Ammon's horn (tissue), 1 donor: ENCODE results near the gene SKAP1.

ENCODE experiments used
- DNase-seq: peaks from one replicate; pipeline ENCODE4 v3.0.0-alpha.2; 2016; ENCODE audit warnings: low spot score

The SKAP1 gene

DNA sequence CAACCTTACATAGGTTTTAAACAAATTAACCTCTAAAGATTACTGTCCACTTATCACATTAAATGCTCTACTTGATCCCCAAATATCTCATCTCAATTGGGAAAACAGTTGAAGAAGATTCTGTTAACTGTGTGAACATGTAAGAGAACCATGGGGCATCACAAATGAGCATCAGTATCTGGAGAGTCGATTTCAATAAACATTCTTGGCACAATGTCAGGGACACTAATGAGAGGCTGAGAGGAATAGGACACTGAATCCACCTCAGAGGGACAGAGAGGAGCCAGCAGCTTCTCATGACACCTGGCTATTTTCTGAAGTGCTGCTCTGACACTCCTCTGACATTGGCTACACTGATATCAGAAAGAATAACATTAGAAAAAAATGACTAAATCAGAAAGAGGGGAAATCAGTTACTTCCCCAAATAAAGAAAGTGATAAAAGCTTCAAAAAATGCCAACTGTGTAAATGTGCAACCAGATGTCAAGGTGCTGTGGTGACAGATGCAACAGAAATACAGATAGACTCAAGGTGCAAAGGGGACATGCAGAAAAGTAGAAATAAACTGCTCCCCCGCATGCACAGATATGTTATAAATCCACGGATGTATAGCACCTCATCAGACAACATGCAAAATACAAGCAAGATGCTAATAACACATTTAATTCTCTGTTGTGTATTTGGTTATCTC lies 255.0 kb downstream of the SKAP1 start:
- DNase-seq: no peak

DNA sequence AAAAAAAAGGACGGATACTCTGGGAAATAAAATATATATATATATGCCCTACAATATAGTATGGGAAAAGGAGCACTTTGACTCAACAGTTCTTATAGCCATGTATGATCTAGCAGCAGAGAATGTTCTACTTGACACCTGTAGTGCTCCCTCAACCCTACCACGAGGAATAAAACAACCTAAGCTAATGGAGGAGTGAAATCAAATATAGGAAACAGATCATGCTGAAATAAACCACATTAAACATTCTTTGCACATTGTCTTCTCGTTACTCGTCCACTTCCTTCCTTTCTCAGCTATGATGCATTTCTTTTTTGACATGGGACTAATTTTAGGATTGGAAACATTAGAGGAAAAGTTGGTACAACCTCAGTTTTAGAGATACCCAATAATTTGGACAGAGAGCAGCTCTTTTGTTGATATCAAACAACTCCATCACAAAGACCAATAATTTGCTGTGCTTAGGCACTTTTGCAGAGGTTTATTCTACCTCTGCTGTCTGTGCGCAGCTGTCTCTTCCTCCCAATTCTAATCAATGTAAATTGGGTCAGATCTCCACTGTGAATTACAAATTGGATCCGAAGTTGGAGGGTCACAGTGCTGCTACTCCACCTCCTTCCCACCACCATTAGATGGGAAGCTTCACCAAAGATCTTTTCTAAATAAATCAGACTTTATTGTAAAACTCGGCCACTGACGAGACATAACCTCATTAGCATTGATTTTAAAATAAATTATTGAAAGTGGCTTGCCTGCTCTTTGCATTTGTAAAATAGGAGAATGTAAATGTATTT lies 256.6 kb downstream of the SKAP1 start:
- no peak for DNase-seq

GRCh38 chr17:48169926-48170325 lies 260.1 kb downstream of the SKAP1 start:
- no peak for DNase-seq

DNA sequence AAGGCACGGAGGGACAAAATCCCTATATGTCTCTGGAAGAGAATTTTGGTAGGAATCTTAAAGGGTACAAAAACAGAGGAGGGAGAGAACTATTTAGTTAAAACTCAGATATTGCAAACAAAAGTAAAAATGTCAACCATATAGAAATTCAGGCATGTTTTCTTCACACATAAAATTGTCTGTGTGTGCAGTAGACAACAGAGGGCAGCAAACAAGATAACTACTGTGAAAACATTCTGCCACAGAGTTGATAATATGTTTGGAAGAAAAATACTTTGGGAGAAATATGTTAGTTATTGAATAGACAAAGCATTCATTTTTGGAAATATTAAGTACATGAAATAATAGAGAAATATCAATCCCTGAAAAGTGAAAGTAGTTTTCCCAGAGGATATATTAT lies 266.2 kb downstream of the SKAP1 start:
- DNase-seq: no peak

DNA sequence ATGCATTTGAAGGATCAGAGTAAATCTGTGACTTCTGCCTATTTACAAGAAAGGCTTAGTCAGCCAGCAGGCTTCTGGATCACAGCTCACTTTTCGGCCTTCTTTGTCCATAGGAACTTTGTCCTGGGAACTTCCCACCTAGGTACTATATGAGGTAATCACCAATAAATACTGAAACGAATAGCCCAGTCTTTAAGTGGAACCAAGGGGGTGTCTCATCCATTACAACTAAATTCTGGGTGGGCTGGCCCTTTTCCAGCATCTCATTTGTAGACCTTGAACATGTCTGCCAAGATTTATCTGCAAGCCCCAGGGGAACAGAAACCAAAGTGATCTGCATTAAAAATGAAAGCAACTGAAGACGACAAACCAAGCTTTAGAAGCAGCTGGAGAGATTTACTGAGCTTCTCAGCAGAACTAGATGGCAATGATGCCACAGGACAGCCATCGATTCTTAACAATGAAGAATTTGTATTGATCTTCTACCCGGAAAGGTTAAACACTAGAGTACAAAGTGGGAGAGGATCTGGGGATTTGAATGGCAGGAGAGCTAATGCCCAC lies 267.0 kb downstream of the SKAP1 start:
- DNase-seq: no peak

DNA sequence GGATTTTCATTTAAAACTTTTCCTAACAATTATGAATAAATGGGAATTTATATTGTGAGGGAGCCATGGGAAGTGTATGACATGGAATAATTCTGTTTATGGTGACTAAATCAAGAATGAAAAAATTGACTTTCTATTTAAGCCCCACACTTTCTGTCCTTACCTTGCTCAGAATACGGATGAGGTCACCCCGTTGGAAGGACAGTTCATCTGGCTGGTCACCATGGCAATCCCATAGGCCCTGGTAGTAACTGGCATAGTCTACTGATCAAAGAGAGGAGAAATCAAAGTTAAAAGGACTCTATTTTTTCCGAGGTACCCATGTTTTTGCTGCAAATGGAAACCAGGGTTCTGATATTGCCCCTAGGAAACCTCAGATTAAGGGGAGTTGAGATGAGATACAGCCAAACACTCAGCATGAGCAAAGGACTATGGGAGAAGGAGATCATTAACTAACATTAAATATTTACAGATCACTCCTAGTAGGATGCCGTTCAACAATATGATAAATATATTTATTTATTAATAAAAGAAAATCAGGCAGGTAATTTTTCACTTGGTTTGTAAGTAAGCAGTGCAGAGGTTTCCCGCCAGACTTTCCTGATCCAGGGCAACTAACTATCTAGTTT lies 267.6 kb downstream of the SKAP1 start:
- DNase-seq: no peak

DNA sequence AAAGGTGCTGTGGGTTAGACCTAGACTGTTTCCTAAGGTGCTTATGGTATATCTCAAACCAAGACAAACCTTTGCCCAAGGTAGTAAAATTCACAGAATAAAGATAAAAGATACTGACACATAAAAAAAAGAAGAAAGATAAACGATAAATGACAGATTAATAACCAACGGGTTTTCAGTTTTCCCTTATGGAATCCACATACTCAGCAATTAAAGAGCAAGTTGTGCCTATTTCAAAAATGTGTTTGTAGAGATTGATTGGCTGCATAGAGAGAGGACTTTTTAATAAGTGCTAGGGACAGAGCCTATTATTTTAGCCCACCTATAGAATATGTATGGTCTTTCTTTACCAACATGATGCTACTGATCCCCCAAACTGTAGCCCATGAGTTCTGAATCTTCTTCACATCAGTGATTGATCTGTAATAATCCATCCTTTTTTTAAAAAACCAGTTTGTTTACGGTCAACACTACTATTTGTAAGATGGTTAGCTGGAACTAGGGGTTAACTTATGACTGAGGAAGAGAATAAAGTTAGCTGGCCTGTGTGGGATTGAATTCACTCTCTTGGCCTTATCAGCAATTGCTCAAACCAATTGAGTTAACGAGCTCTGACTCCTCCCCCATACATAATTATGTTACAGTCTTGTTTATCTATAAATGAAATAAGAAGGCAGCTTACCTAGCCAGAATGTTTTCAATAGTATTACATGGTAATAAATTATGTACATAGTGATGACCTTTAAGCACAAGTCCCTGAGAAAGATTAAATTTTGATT lies 268.7 kb downstream of the SKAP1 start:
- no peak for DNase-seq

DNA sequence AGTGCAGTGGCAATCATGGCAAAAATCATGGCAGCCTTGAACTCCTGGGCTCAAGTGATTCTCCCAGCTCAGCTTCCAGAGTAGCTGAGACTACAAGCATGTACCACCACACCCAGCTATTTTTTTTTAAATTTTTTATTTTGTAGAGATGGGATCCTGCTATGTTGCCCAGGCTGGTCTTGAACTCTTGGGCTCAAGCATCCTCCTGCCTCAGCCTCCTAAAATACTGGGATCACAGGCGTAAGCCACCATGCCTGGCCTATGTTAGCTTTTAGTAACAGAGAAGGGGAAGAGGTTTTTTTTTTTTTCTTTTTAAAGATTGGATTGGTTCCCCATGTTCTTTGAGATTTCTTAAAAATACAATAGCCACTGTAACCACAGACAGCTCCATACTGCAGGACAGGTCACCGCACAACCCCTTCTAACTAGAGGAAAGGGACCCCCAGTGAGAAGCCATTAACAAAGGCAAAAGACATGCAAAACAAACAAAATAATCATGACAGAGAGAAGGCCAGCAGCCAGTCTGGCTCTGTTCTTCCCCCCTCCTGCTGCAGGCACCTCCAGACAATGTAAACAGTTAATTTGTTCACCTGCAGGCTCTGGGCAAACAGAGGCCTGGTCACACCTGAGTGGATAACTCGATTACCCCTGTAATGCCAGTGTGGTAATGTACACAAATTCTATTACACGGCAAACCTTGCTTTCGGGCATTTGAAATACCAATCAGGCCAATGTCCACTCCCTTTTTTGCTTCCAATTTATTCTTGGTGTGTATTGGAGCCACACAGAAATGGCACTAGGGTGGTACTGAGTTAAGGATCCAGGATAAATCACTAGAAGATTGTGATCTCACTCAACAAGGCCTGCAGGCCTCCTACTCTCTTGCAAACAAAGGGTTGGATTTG lies 269.6 kb downstream of the SKAP1 start:
- DNase-seq: no peak

- DNase-seq: no peak
Observed at GRCh38 chr17:48159232-48159631, 270.8 kb downstream of the SKAP1 start.

DNA sequence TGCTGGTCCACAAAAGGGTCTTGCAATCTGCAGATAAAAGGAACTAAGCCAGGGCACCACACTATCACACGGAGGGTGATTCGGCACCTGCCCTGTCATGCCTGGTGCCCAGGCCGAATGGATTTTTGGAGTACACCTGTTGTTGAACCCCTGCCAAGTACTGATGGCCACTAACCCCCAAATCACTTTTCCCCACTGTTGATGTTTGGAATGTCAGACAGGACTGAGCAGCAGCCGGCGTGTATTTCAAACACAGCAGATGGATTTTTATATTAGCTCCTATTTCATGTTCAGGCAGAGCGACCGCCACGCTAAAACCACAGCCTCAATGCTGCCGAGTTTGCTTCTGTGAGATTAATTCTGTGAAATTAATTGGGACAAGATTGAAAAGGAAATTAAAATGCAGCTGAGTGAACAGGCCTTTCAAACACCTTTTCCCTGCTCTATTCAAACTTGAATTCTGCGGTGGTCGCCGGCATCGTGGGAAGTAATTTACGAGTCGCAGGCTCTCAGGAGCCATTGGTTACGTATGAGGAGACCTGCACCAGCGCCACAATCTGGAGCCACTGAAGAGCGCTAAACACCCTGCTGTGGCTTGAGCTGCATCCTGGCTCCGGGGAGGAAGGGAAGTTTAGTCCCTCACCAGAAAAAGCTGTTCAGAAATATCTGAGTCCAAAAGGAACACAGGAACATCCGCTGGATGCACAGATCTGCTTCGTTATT lies 274.0 kb downstream of the SKAP1 start:
- no peak for DNase-seq

- no peak for DNase-seq
Observed at GRCh38 chr17:48153691-48154358, 276.2 kb downstream of the SKAP1 start.

DNA sequence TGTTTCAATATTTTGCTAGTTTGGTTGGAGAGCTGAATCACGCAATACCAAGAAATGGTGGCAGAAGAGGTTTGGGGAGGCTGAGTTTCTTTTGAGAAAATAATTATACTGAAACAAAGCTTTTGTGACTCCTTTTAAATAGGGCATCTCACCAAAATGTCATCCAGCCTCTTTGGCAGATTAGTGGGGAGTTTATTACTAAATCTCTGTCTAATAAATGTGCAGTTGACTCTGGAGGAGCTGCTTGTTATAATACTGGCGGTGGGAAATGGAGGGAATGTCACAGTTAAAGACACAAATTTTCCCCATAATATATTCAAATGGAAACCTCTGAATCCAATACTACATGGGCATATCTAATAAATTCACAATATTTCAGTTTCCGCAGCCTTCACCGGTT lies 277.7 kb downstream of the SKAP1 start:
- no peak for DNase-seq

- no peak for DNase-seq
Observed at GRCh38 chr17:48151220-48151619, 278.8 kb downstream of the SKAP1 start.

DNA sequence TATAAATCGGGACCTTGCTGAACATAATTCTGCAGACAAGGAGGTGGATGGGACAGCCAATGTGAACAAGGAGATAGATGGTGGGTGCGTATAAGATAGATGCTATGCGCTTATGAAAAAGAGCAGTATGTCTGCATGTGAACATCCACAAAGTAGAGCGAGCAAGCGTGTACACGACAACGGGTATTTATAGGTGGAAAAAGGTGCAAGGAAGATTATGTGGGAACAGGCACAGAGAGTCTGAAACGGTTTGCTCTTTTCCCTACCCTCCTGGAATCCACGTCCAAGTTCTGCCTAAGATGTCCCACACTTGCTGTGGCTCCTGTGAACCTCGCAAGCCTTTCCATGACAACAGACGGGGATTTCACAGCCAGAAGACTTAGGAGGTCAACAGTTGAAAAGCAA lies 279.4 kb downstream of the SKAP1 start:
- DNase-seq: no peak

- DNase-seq: no peak
Observed at GRCh38 chr17:48149787-48150463, 280.1 kb downstream of the SKAP1 start.

DNA sequence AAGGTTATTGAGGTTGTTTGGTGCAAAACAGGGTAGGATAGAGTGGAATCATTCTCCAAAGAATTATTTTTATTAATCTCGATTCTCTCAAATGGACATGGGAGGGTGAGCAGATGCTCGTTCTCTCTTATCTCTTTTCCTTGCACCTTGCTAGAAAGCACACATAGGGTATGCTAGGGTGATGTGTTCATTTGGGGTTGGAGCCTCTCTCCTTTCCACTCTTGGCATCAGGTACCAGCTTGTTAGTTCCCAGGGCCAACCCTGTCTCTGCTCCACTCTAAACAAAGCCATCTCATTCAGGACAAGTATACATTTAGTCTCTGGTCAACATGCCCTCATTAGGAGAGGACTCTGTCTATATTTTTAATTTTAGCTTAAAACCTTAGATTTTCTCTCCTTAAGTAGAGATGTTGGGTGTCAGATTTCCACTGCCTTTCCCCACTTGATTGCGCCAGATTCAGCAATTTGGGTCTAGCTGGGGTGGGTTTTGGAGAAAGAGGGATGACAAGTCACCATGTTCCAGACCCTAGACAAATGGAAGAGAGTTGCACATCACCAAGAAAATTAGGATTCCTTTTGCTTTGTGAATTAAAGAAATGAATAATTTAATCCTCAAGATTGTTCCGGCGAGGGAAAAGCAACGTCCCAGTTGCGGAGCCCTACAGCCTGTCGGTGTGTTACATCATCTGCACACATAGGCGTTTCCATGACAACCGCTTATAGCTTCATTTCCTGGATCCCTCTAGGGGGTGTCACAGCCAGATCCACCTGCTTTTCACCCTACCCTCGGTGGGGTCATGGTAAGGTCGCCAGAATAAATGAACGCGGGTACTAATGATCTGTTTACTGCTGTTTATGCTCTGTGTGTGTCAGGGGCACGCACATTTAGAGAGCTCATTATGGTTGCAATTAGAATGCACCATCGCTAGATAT lies 280.9 kb downstream of the SKAP1 start:
- DNase-seq: no peak

GRCh38 chr17:48148029-48148770 lies 281.8 kb downstream of the SKAP1 start:
- no peak for DNase-seq
